HG03159 (cell line): ENCODE data around the gene SMTNL2.
"Not testable (repeated sequence)": the region's sequence is repeated elsewhere in the genome, so short reads cannot be mapped to it uniquely, and the experiment has no call there.

Source experiments
- ATAC-seq: cut with Tn5 transposase; IDR thresholded peaks from one replicate; pipeline ENCODE4 v1.9.1; 2021; ENCODE audit warnings: mild to moderate bottlenecking, moderate library complexity; ENCODE audit not compliant: unreplicated experiment

SMTNL2 gene

DNA sequence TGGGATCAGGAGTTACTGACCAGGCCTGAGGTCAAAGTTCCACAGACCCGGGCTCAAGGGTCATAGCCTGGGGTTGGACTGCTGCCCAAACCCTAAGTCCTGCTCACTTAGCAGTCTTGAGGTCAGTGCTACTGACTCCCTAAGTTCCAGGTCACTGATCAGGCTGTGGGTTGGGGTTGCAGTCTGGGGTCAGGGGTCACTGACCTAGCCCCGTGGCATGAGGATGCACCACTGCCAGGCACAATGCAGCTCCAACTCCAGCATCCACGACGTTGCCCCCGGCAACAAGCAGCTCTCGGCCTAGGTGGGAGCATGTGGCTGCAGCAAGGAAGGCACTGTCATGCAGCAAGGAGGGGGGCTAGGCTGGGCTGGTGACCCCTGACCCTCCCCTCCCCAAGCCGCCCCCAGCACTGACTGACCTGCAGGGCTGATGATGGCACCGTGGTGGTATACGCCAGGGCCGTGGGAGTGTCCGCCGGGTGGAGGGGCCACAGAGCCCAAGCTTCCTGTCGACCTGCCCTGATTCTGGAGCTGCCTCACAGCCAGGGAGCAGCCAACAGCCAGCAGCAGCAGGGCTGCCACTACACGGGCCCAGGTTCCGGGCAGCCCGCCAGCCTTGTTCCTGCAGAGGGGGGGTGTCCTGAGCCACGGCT lies 25.1 kb upstream of the SMTNL2 start:
- no peak for ATAC-seq

DNA sequence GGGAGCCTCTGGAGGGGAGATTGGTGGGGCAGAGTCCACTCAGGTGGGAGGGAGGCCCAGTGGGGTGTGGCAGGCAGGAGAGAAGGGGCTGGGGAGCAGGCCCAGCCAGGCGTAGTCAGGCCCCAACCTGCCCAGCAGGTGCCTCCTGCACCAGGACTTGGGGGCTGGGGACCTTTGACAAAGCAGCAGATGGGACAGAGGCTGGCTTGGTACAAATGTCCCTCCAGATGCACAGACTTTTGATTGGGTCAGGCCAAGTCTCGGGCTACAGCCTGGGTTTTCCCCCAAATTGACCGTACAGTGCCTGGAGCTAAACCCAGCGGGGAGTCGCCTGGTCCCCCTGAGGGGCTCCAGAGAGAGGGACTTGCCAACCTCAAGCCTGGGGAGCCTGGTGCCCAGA lies 24.4 kb upstream of the SMTNL2 start:
- ATAC-seq, result no peak

DNA sequence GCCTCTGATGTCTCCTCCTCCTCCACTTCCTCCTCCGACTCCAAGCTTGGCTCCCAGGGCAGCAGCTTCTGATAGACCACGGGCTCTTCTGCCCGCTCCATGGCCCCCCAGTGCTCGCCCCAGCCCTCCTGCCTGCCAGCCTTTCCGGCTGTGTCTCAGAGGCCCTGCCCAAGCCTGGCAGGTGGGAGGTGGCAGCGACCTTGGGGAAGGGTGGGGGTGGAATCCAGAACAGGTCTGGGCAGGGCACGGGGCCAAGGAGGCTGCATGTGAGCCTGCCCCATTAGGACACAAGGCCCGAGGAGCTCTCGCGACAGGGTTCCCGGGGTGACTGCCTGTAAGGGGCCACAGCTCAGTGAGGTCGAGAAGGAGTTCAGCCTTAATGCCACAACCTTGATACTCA lies 23.9 kb upstream of the SMTNL2 start, which contains the start of gene GGT6:
GGT6 (minus strand) TSS at position 157 of the 400 bp plus-strand sequence; CDS start at position 101, 56 bp downstream.
- ATAC-seq, result no peak

DNA sequence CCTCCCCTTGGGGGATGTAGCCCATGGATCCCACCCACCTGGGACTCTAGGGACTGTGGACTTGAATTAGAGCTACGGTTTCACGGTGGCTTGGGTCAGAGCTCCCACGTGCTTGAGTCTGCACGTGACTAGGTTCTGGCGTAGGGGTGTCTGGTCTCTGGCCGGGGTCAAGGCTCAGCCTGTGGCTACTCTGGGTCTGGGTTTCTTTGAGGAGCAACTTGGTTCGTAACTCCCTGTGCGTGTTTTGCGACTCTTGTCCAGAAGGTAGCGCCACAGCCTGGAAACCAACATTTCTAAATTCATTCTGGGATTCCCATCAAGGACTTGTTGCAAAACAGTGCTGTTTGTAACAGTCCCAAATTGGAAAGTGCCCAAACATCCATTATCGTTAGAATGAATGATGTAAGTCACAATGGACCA lies 23.5 kb upstream of the SMTNL2 start:
- no peak for ATAC-seq

DNA sequence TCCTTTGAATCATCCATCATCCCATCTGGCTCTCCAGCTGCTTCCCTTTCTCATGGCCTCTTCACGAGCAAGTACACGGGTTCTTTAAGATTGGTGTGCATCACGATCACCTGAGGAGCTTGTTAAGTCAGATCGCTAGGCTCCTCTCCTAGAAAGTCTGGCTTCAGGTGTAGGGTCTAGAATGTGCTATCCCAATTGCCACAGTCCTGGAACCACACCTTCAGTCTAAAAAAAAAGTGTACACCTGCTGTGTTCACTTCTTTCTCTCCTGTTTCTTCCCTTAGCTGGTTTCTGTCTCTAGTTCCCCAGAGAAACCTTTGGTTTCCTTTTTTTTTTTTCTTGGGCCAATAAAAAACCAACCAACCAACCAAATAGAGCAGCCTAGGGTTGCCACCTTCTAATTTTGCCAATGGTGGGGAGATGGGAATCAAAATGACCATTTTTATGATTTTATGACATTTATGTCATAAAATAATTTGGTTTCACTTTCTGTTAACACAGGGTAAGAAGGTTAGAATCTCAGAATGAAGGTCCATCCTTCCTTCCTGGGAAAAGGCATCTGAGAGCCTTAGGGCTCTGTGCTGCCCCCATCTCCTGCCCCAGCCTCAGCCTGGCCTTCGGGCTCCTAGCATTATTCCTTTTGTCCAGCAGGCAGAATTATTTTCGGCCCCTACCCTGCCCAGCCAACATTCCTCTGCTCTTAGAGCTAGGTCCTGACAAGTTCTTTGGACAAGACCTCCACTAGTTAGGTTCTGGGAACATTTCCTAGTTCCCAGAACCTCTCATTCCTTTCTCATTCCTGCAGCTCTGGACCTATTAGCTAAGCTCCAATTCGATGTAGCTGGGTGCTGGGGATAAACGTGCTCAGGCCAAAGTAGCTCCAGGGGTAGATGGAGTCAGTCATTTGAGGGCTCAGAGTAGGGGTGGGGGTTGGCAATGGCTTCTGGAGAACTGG lies 22.0 kb upstream of the SMTNL2 start:
- ATAC-seq, result no peak

DNA sequence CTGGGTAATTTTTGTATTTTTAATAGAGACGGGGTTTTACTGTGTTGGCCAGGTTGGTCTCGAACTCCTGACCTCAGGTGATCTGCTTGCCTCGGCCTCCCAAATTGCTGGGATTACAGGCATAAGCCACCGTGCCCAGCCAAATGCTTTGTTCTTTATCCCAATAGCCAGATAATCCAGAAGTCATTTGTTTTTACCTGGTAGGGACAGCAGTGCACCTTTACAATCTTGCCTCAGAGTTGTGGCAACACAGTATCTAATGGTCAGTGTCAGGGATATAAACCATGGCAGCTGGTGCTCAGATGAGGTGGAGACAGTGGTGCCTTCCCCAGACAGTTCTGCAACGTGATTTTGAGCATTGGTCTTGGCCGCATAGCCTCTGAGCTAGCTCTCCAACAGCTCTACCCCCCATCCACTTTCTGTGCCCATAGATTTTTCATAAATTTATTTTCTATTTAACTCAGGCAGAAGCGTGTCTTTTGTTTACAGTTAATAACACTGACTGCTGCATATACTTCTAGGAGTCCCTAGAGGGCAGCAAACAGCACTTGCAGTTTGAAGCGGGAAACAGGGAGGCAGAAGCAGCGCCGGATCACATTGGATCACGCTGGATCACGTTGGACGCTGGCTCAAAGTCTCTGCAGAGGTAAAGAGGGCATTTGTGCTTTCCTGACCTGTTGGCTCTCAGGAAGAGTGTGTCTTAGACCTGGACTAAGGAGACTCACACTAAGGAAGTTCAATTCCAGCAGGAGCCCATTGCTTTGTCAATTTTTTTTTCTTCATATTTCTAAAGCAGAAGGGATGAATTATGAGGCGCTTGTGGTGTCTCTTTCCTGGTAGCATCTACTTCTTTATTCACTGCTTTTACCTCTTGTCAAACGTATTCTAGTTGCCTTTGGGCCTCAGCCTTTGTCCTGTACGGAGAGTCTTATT lies 18.9 kb upstream of the SMTNL2 start:
- ATAC-seq, result no peak

DNA sequence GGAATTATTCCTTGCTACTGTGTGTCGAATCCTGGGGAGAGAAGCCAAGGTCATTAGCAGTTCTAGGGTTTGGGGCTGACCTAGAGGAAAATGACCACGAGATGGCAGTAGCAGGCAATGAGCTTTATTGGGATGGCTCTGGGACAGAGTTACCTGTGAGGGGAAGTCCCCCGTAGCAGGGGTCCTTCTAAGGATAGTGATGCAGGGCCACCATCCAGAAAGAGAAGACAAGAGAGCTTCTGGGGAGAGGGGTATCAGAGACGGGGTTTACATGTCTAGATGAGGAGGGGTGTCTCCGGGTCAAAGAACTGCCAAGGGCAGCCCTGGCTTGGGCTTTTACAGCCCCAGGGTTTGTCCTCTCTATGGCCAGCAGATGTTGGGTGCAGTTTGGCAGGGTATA lies 17.5 kb upstream of the SMTNL2 start:
- ATAC-seq, result no peak

DNA sequence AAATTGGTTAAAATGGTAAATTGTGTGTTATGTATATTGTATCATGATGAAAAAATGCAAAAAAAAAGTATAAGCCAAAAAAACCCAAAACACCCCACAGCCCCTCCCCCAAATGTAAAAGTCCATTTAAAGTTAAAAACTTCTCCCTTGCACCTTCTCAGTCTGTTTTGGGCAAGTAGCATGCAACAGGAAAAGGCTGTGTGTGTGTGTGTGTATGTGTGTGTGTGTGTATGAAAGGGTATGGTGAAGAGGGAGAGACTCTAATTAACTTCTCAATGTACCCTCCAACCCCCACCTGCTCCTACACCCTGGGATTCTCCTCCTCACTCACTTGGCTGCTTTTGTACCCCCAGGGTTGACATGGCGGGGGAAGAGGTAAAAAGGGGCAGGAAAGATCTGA lies 14.7 kb upstream of the SMTNL2 start:
- ATAC-seq, result no peak

DNA sequence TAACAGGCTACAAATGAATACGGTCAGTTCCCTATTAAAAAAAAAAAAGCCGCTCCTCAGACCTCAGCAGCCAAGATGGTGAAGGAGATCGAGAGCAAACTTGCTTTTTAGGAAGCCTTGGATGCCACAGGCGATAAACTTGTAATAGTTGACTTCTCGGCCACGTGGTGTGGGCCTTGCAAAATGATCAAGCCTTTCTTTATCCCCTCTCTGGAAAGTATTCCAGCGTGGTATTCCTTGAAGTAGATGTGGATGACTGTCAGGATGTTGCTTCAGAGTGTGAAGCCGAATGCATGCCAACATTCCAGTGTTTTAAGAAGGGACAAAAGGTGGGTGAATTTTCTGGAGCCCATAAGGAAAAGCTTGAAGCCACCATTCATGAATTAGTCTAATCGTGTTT lies 12.2 kb upstream of the SMTNL2 start:
- ATAC-seq, result no peak

DNA sequence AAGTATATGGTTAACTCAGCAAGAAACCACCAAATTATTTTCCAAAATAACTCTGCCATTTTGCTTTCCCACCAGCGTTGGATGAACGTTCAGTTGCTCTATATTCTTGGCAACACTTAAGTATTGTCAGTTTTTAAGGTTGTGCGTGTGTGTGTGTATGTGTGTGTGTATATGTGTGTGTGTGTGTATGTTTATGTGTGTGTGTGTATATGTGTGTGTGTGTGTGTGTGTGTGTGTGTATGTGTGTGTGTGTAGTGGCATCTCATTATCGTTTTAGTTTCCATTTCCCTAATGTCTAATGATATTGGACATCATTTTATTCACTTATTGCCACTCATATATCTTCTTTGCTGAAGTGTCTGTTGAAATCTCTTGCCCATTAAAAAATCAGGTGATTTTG lies 11.2 kb upstream of the SMTNL2 start:
- no peak for ATAC-seq

DNA sequence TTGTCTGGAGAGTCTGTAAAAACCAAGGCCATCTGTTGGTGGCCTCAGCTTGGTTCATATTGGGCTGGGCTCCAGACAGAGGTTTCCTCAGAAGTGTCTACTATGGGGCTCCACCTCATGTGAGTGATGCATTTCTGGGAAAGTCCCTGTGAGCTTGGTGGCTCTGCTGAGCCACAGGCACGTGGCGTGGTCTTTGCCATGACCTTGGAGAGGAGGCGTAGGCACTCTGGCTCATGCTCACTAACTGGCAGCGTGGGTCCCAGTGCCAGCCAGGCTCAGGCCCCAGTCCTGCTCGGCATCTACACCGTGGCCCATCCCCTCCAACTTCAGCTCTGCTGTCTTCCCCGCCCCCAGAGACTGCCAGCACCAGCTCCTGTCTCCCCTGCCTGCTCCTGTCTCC lies 10.7 kb upstream of the SMTNL2 start:
- no peak for ATAC-seq

DNA sequence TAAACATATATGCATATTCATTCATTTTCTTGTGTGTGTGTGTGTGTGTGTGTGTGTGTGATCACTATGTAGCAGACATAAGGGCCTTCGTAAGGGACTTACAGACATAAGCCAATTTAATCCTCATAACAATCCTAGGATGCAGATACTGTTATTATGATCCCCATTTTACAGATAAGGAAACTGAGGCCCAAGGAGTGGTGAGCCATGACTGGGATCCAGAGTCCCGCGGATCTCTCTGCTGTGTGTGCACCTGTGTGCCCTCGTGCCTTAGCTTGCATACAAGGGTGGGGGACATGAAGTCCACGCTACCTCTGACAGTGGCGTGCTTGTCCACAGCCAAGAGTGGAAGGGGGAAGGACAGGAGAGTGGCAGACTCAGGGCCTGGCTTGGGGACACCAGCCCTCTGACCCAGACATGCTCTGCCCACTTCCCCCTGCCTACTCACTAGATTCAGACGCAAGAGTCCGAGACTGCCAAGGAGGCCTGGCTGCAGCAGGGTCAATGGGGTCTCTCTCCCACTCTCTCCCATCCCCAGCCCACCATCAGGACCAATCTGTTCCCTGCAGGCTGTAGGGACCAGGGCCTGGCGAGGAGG lies 9.8 kb upstream of the SMTNL2 start:
- no peak for ATAC-seq

DNA sequence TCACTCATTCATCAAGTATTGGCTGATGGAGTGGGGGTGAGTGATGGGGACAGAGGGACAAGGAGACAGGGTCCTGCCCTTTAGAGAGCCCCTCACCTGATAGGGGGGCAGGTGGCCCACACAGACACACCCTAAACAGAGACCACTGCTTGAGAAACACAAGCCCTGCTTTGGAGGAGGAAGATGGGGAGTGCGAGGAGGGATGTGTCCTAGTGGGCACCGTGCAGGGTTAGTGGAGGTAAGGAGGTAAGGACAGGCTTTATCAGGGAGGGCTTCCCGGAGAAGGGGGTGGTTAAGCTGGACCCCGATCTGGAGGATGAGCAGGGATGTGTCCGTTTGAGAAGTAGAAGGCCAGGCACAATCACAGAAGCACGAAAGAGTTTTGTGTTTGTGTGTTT lies 8.2 kb upstream of the SMTNL2 start:
- ATAC-seq, result no peak

DNA sequence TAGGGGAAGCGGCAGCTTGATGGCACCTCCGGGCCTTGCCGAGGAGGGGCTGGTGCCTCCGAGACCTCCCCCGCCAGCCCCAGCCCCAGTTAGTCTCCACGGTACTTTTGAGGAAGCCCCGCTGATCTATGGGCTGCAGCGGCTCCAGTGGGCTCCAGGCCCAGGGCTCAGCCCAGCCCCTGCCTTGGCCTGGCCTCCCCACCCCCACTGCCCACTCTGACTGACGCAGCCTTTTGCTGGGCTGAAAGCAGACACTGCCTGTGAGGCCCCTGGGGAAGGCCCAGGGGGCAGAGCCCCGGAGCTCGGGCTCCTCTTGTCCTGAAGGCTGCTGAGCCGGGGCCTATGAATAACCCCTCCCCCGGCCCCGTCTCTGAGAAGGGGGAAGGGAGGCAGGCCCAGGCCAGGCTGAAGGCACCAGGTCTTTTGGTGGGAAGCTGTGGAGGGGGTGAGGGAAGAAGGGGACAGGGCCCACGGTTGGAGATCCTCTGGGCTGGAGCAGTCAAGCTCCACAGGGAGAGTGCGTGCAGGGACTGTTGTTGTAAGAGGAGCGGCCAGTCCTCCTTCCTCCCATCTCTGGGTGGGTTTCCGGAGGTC lies 7.5 kb upstream of the SMTNL2 start:
- no peak for ATAC-seq

DNA sequence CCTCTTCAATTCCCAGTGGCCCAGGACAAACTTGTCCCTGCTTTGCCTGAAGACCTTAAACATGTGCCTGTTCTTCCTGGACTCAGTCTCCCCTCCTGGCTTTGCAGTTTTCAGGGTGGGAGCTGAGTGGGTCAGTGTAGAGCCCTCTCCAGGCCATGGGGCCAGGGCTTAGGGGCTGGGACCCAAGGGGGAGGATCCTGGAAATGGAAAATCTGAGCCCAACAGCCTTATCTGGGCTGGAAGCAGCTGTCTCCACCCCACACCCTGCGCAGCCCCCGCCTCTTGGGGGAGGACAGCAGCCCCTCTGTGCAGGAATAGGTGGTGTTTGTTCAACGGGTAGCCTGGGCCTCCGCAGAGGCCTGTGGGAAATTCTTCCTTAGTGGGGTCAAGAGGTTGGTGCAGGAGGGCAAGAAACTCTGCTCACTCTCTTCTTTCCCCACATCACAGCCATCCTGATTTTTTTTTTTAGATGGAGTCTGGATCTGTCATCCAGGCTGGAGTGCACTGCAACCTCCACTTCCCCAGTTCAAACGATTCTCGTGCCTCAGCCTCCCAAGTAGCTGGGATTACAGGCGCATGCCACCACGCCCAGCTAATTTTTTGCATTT lies 6.8 kb upstream of the SMTNL2 start:
- ATAC-seq, result no peak

DNA sequence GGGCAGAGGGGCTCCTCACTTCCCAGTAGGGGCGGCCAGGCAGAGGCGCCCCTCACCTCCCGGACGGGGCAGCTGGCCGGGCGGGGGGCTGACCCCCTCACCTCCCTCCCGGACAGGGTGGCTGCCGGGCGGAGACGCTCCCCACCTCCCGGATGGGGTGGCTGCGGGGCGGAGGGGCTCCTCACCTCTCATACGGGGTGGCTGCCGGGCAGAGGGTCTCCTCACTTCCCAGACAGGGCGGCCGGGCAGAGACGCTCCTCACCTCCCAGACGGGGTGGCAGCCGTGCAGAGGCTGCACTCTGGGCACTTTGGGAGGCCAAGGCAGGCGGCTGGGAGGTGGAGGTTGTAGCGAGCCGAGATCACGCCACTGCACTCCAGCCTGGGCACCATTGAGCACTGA lies 6.0 kb upstream of the SMTNL2 start:
- not testable (repeated sequence) for ATAC-seq

DNA sequence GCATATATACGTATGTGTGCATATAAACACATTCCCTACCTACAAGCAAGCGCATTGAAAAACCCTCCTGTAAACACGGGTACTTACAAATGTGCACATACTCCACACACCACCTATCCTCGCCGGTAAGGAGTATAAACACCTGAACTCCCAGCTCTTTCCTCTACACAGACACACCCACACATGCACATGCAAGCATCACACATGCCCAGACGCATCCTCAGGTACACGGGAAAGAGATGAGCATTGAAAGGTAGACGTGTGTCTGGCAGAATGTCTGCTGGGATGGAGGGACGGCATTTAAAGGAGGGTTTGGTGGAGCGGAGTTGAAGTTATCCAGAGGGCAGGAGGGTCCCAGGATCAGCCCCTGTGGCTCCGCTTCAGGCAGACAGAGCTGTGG lies 4.7 kb upstream of the SMTNL2 start:
- ATAC-seq, result no peak

DNA sequence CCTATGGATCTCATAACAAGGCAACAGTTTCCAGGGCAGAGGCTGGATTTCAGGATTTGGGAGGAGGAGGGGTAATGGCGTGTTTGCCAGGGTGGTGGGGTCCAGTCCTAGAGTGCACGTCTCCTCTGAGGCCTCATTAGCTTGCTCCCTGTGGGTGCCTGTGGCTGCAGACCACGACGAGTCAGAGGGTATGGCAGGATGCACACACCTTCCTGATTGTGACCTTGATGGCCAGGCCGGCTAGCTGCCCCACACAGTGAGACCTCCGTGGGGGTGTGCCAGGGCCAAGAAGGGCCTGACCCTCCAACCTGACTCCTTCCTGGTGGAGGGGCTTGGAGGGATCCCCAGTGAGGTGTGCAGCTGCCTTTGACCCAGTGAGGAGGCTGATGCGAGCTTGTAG lies 4.0 kb upstream of the SMTNL2 start:
- no peak for ATAC-seq

DNA sequence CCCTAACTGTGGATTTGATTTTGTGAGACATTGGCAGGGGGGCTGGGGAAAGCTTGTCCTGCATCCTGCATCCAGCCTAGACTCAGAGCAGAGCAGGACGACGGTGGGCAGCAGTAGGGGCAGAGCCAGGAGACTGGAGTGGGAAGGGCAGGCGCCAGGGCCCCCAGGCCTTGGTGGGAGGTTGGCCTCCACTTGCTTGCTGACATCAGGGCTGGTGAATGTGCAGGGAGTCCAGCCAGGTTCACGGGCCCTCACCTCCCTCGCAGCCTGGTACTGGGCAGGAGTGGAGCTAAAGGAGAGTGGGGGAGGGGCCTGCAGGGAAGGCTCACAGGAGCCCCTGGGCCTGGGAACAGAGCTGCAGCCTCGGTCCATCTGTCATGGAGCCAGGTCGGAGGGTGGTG lies 2.2 kb upstream of the SMTNL2 start:
- no peak for ATAC-seq

DNA sequence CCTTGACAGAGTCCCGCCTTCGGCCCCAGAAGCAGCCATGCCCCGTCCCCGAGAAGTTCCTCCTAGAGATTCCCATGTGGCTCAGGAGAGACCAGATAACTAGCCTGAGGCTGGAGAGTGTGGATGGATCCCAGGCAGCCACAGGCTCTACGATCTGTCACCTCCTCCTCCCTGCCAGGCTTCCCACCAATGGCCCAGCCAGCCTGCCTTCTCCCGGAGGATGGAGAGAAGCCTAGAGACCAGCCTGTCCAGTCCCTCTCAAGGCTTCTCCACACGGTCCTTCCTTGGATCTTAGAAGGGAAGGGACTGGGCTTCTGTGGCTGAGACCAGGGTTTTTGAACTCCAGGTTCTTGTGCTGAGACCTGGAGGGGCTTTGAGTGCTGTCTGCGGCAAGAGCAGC lies 1.6 kb upstream of the SMTNL2 start:
- ATAC-seq, result no peak
